Central memory CD4-positive, alpha-beta T cell (primary cell): ENCODE data around the gene AMPD1.

ENCODE experiments used
- DNase-seq: peaks from one replicate; pipeline ENCODE4 v3.0.0; 2022

AMPD1 gene

GRCh38 chr1:114627107-114627506 lies 68.2 kb downstream of the AMPD1 start:
- DNase-seq, result no peak

GRCh38 chr1:114623364-114623763 lies 72.0 kb downstream of the AMPD1 start:
- DNase-seq, result no peak
